Gastroesophageal sphincter (tissue), 3 donors: Measurements from ENCODE around the gene GRID1.

Experiments used
- POLR2A ChIP-seq, 2 donors: fragments of 450-650 bp; IDR thresholded peaks; one replicate each; pipeline ENCODE4 v1.6.1; 2017; ENCODE audit warnings: antibody characterized with exemption in 2 of 2, mild to moderate bottlenecking in 2 of 2, moderate library complexity in 1 of 2
- TF ChIP-seq, protein P1 (sequence below), 4 experiments: fragments of 200-600 bp in 2 of 4; fragments of 450-650 bp in 2 of 4; sonication (generic) in 1 of 4; IDR thresholded peaks; one replicate each; pipeline ENCODE4 v1.5.1; 2017 to 2019; ENCODE audit warnings: antibody characterized with exemption in 4 of 4, mild to moderate bottlenecking in 2 of 4, moderate library complexity in 2 of 4

DNA sequence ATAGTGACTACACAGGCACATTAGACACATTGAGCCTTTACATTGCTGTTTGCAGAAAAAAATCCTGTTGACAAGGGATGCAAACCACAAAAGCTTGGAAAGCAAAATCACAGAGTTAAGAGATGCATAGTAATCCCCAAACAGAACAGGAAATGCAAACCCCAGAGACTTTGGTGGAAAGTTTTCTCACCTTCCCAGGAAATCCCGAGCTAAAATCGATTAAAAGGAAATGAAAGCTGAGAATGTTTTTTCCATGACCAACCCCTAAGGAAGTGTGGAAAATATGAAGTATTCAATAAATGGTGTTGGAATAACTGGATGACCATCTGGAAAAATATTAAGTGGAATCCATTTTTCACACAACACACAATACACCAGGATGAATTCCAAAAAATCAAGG is 598.7 kb downstream of the GRID1 start:
- TF ChIP-seq, protein P1, sequence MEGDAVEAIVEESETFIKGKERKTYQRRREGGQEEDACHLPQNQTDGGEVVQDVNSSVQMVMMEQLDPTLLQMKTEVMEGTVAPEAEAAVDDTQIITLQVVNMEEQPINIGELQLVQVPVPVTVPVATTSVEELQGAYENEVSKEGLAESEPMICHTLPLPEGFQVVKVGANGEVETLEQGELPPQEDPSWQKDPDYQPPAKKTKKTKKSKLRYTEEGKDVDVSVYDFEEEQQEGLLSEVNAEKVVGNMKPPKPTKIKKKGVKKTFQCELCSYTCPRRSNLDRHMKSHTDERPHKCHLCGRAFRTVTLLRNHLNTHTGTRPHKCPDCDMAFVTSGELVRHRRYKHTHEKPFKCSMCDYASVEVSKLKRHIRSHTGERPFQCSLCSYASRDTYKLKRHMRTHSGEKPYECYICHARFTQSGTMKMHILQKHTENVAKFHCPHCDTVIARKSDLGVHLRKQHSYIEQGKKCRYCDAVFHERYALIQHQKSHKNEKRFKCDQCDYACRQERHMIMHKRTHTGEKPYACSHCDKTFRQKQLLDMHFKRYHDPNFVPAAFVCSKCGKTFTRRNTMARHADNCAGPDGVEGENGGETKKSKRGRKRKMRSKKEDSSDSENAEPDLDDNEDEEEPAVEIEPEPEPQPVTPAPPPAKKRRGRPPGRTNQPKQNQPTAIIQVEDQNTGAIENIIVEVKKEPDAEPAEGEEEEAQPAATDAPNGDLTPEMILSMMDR (IDR thresholded peaks at IDR 0.05) = no peak
- no peak for TF ChIP-seq POLR2A (IDR thresholded peaks at IDR 0.05)
